Psoas muscle (tissue), 8 donors: ENCODE measurements around the gene BAIAP3. TPM values are rescaled to one million over a fixed set of nuclear protein-coding genes. Genes with fewer than 3 reads are reported as not detected.
A peak's percentile ranks its signal among the peaks of the same experiment; 100 is the strongest.

Experiments
- ATAC-seq, 4 donors: fragments of 200-7000 bp; cut with Tn5 transposase; one replicate each; pipeline ENCODE4 v1.9.1; 2020; ENCODE audit warnings: moderate library complexity in 3 of 4, mild to moderate bottlenecking in 2 of 4
- DNase-seq, 2 donors: peaks; one replicate each; pipeline ENCODE4 v3.0.0-alpha.2; 2020
- H3K27ac ChIP-seq: fragments of 200-600 bp; one replicate; pipeline ENCODE4 v1.8.0; 2022
- H3K27me3 ChIP-seq, 3 donors: fragments of 200-600 bp in 1 of 3; one replicate each; pipeline versions ENCODE4 v1.6.1 to v1.8.0; 2013 to 2022; ENCODE audit warnings: low read length in 2 of 3, mild to moderate bottlenecking in 2 of 3, moderate library complexity in 1 of 3; ENCODE audit not compliant: insufficient read depth in 3 of 3
- H3K36me3 ChIP-seq, 2 donors: fragments of 200-600 bp in 1 of 2; one replicate each; pipeline versions ENCODE4 v1.6.1 to v1.8.0; 2013 to 2022; ENCODE audit warnings: low read depth in 1 of 2, mild to moderate bottlenecking in 1 of 2, moderate library complexity in 1 of 2; ENCODE audit not compliant: insufficient read depth in 1 of 2
- H3K4me1 ChIP-seq: fragments of 200-600 bp; one replicate; pipeline ENCODE4 v1.8.0; 2022
- H3K4me3 ChIP-seq: fragments of 200-600 bp; one replicate; pipeline ENCODE4 v1.8.0; 2022; ENCODE audit warnings: mild to moderate bottlenecking
- H3K9me3 ChIP-seq: fragments of 200-600 bp; one replicate; pipeline ENCODE4 v1.8.0; 2022
- WGBS, 3 donors: extraction: QIAGEN DNeasy Blood & Tissue Kit; methylation state at CpG; one replicate each; pipeline versions ENCODE4 v1.1.6 to v1.1.7; 2013; 5-methylcytosine and 5-hydroxymethylcytosine counted together
- intact Hi-C, 2 donors: fragments of 100-400 bp; cut with DNase I; formaldehyde crosslinking; loops; one replicate each; pipeline versions ENCODE4 v1.11.0 to v1.14.2; 2022
- long read RNA-seq, 2 donors: library from polyadenylated mRNA; unstranded; transcript quantifications; one replicate each; pipeline ENCODE4 v2.0.0, GENCODE V29; 2021
- polyA plus RNA-seq, 3 donors: library from polyadenylated mRNA; stranded (reverse); fragments of 200-250 nt; gene quantifications; one replicate each; pipeline ENCODE4 v1.2.3, GENCODE V29; 2013
- total RNA-seq, 4 donors: library from RNA; stranded (reverse); fragmentation: NEBNext Ultra II Directional in 2 of 4; extraction: Animal tissue kit (Norgen Biotek cat#: 25700) in 2 of 4; gene quantifications; one replicate each; pipeline versions ENCODE4 v1.2.1 to v1.2.4, GENCODE V29; 2021 to 2023
- TF ChIP-seq, protein P1 (sequence below): fragments of 200-600 bp; IDR thresholded peaks from one replicate; pipeline ENCODE4 v1.8.0; 2022; ENCODE audit warnings: antibody characterized with exemption
- donor health status: healthy with polysubstance abuse.
- donor health status: DM: no; HTN: no; CAD: no; lungs with moderate emphysema.
- donor health status: Bipolar disorder and iron deficiency.
- donor health status: healthy.
- donor health status: DM: yes; HTN: yes; CAD: no.
- donor health status: DM: no; HTN: no; CAD: no.
- donor health status: DM: no; HTN: no; CAD: no.
- donor health status: DM: yes; HTN: yes; CAD: no.

The BAIAP3 gene, protein sequence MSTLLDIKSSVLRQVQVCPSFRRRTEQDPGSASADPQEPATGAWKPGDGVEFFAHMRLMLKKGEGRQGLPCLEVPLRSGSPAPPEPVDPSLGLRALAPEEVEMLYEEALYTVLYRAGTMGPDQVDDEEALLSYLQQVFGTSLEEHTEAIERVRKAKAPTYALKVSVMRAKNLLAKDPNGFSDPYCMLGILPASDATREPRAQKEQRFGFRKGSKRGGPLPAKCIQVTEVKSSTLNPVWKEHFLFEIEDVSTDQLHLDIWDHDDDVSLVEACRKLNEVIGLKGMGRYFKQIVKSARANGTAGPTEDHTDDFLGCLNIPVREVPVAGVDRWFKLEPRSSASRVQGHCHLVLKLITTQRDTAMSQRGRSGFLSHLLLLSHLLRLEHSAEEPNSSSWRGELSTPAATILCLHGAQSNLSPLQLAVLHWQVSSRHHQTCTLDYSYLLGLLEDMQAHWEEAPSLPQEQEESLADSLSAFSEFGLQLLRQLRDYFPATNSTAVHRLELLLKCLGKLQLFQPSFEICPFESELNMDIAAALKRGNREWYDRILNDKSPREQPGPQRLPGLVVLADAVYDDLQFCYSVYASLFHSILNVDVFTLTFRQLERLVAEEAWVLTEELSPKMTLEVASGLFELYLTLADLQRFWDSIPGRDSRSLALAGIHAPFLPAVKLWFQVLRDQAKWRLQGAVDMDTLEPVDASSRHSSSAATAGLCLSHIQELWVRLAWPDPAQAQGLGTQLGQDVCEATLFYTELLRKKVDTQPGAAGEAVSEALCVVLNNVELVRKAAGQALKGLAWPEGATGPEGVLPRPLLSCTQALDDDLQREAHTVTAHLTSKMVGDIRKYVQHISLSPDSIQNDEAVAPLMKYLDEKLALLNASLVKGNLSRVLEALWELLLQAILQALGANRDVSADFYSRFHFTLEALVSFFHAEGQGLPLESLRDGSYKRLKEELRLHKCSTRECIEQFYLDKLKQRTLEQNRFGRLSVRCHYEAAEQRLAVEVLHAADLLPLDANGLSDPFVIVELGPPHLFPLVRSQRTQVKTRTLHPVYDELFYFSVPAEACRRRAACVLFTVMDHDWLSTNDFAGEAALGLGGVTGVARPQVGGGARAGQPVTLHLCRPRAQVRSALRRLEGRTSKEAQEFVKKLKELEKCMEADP
- total RNA-seq (1 to 10 TPM in 3 of 4 donors, under 1 TPM in 1; 0.38 to 3.5 (median 1.9) TPM), polyA plus RNA-seq (1 to 10 TPM in 1 of 3 donors, under 1 TPM in 2; 0.62 to 1.1 (median 0.79) TPM)
- long read RNA-seq, donor 1, partial matches to known transcripts, result 1 of 1 reads
- long read RNA-seq, donor 1, other reads (novel, unspliced or antisense), result 0 of 1 reads
- long read RNA-seq, donor 2, result 0 reads

DNA sequence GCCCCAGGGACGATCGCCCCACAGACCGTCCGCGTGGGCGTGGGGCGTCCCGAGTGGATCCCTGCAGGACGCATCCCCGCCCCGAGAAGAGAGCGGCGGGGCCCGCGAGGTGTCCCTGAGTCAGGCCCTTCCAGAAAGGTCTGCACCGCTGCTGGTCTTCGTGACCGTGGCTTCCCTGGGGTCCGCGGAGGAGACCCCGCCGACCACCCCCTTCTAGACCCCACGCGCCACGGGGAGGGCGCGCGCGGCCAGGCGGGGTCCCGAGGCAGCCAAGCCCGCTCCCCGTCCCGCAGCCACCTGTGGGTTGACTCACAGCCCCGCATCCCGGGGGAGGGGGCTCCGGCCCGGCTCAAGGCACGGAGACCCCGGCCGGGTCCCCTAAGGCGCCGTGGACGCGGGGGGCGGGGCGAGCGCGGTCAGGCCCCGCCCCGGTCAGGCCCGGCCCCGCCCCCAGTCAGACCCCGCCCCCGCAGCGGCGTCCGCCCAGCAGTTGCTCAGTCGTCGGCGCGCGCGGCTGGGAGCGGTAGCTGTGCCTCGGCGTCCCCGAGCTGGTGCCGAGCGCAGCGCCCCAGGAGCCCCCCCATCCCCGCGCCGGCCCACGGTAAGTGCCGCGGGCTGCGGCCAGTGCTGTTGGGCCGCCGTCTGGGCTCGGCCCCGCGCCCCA, at the start of gene BAIAP3:
Gene BAIAP3 (plus strand): TSS at position 497 of the 664 bp plus-strand sequence. CDS start 4,905 bp downstream, outside the sequence.
- WGBS, 3 donors, result 2 to 4% (median 2%) methylated on average over 36 to 83 of the region's 83 CpGs
- peak within 1 kb of the TSS; percentile 59 for H3K4me3 ChIP-seq
- DNase-seq, result peak; percentile 60 to 72
- H3K27ac ChIP-seq, result no peak within 1 kb of the TSS
- H3K9me3 ChIP-seq, result no peaks in the 10 kb centered on the region
- TF ChIP-seq, protein P1, sequence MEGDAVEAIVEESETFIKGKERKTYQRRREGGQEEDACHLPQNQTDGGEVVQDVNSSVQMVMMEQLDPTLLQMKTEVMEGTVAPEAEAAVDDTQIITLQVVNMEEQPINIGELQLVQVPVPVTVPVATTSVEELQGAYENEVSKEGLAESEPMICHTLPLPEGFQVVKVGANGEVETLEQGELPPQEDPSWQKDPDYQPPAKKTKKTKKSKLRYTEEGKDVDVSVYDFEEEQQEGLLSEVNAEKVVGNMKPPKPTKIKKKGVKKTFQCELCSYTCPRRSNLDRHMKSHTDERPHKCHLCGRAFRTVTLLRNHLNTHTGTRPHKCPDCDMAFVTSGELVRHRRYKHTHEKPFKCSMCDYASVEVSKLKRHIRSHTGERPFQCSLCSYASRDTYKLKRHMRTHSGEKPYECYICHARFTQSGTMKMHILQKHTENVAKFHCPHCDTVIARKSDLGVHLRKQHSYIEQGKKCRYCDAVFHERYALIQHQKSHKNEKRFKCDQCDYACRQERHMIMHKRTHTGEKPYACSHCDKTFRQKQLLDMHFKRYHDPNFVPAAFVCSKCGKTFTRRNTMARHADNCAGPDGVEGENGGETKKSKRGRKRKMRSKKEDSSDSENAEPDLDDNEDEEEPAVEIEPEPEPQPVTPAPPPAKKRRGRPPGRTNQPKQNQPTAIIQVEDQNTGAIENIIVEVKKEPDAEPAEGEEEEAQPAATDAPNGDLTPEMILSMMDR, result no peak
- intact Hi-C loops, result no loop called here
- no peaks in the 10 kb centered on the region for H3K36me3 ChIP-seq
- H3K27me3 ChIP-seq, result peaks cover 0 to 30% (median 25%) of the 10 kb centered on the region in 3 donors
- ATAC-seq, result peak; percentile 64 to 80 (median 74)
- no peaks in the 10 kb centered on the region for H3K4me1 ChIP-seq

DNA sequence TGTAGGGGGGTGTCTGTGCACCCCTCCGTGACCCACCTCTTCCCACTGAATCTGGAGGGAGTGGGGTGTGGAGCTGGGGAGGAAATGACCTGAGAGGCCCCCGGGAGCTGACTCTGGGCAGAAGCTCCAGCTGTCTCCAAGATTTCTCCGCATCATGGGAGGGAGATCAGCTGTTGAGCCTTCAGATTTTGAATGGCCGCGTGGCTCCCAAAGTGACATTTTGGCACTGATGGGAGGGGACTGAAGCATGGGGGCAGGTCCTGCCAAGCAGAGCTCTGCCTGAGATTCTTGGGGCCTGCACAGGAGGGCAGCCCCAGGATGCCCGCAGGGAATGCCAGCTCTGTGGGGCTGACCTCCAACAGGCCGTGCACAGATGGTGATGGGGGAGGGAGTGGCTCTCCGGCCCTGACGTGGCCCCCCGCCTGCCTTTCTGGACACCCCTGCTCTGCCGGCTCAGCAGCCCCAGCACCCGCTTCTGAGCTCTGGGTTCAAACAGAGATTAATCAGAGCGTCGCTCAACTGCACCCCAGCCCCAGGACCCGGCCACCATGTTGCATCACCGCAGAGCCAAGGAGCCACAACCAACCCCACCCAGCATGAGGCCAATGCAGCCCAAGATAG, 49.3 kb upstream of the BAIAP3 start:
- H3K4me3 ChIP-seq, result no peak overlapping the region
- TF ChIP-seq, protein P1, result no peak
- no peak for ATAC-seq
- H3K27me3 ChIP-seq, result peaks cover 0 to 74% (median 23%) of the 10 kb centered on the region in 3 donors
- no peaks in the 10 kb centered on the region for H3K36me3 ChIP-seq
- 42 to 61% (median 49%) methylated on average over 16 of the region's 16 CpGs for WGBS, 3 donors
- intact Hi-C loops, result no loop called here
- no peak overlapping the region for H3K27ac ChIP-seq
- no peak for DNase-seq
- no peaks in the 10 kb centered on the region for H3K9me3 ChIP-seq
- H3K4me1 ChIP-seq, result no peaks in the 10 kb centered on the region

DNA sequence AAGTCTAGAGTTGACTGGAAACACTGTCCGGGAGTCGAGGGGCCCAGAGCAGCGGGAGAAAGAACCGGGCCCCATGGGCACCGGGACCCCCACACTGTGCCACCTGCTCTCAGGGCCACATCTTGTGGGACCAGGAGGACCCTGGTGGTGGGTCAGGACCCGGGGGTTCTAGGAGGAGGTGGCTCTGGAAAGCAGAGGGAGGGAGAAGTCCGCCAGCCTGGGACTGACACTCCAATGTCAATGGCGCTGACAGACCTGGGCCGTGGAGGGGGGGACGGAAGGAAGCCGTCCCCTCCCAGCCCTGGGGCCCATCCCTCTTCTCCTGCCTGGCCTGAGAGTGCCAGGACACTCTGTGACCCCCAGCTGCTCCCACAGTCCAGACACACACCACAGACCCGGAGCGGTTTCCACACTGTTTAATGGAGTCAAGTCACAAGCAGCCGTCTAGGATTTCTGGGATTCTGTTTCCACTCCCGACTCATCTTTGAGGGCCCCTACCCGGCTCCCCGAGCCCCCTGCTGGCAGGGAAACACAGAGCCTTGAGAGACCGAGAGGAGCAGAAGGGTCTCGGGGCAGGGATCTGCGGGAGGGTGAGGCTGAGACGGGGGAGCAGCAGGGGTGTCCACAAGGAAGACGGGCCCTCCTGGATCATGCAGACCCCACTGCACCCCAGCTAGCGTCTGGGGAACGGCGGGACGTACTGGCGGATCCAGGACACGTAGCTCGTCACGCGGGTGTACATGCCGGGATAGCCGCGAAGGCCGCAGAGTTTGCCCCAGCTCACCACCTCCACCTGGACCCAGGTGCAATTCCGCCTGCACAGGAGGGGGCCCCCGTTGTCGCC, 47.6 kb upstream of the BAIAP3 start:
- ATAC-seq, result no peak
- H3K4me1 ChIP-seq, result no peaks in the 10 kb centered on the region
- no peaks in the 10 kb centered on the region for H3K36me3 ChIP-seq
- H3K27ac ChIP-seq, result no peak overlapping the region
- TF ChIP-seq, protein P1, result no peak
- H3K27me3 ChIP-seq, result peaks cover 0 to 82% (median 25%) of the 10 kb centered on the region in 3 donors
- no peak for DNase-seq
- H3K4me3 ChIP-seq, result no peak overlapping the region
- WGBS, 3 donors, result 64 to 65% (median 65%) methylated on average over 37 to 38 of the region's 38 CpGs
- H3K9me3 ChIP-seq, result no peaks in the 10 kb centered on the region
- intact Hi-C loops, result no loop called here
